Measurements from ENCODE around the gene LMTK2.

The LMTK2 gene

DNA sequence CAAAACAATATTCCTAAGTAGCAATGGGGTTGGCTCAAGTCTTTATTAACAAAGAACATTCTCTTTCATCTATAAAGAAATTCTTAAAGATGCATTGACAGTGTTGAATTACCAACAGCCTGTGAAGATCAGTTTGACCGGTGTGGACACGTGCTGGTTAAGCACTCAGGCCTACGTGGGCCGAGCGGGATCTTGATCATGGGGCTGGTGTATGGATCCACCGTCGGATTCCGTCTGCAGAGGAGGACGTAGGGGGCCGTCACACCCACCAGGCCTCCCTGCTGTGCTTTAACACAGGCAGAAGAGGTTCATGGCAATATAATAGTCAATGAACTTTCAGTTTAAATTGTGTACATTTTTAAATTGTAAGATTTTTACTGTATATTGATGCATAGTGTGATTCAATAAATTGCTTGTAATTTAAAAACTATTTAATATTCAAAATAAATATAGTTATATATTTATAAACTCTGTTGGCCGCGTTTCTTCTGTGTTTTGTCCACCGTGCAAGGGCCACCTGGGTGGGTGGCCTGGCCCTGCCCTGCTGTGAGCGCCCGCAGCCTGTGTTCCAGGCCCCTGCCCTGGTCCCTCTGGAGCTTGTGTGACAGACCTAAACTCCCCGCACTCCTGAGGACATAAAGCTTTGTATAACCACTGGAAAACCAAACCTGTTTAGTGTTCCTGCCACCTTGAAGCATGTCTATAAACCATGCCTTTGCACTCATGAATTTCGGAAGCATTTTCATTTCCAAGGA, 102.7 kb downstream of the LMTK2 start:
- in situ Hi-C loops (cut with MboI; ENCODE audit: low sequenced_read_pairs, unreplicated experiment) = no loop called here
- DNase-seq (ENCODE audit: low spot score) = no peak
- TF ChIP-seq, protein P1, sequence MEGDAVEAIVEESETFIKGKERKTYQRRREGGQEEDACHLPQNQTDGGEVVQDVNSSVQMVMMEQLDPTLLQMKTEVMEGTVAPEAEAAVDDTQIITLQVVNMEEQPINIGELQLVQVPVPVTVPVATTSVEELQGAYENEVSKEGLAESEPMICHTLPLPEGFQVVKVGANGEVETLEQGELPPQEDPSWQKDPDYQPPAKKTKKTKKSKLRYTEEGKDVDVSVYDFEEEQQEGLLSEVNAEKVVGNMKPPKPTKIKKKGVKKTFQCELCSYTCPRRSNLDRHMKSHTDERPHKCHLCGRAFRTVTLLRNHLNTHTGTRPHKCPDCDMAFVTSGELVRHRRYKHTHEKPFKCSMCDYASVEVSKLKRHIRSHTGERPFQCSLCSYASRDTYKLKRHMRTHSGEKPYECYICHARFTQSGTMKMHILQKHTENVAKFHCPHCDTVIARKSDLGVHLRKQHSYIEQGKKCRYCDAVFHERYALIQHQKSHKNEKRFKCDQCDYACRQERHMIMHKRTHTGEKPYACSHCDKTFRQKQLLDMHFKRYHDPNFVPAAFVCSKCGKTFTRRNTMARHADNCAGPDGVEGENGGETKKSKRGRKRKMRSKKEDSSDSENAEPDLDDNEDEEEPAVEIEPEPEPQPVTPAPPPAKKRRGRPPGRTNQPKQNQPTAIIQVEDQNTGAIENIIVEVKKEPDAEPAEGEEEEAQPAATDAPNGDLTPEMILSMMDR (IDR thresholded peaks at IDR 0.05; ENCODE audit: borderline replicate concordance, control extremely low read depth, extremely low read depth, insufficient read depth, missing control alignments) = no peak

DNA sequence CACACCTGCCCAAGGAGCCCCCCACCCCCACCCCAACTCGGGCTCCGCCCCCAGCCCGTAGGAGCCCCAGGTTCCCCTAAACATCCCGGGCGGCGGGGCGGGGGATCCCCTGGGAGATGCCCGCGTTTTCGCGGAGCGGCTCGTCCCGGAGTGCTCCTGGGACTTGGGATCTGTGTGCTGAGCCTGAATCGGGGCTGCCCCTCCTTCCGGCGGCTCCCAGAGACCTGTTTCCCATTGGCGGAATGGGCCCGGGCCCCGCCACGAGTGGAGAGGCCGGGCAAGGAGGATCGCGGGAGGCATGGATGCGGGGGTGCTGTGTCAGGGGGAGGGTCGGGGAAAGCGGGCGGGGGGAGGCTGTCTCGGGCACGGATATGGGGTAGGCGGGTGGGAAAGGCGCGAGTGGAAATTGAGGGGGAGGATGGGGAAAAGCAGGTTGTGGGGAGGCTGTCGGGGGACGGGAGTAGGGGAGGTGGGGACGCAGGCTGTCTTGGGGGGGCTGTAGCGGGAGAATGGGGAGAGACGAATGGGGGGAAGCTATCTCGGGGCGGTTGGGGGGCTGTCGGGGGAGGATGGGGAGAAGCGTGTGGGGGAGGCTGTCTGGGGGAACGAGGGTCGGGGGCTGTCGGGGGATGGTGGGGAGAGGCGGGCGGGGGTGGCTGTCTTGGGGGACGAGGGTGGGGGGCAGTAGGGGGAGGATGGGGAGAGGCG, 104.0 kb downstream of the LMTK2 start:
- DNase-seq (ENCODE audit: low spot score) = peak; percentile 43
- TF ChIP-seq, protein P1 (IDR thresholded peaks at IDR 0.05; ENCODE audit: borderline replicate concordance, control extremely low read depth, extremely low read depth, insufficient read depth, missing control alignments) = no peak
- in situ Hi-C loops (cut with MboI; ENCODE audit: low sequenced_read_pairs, unreplicated experiment) = no loop called here

DNA sequence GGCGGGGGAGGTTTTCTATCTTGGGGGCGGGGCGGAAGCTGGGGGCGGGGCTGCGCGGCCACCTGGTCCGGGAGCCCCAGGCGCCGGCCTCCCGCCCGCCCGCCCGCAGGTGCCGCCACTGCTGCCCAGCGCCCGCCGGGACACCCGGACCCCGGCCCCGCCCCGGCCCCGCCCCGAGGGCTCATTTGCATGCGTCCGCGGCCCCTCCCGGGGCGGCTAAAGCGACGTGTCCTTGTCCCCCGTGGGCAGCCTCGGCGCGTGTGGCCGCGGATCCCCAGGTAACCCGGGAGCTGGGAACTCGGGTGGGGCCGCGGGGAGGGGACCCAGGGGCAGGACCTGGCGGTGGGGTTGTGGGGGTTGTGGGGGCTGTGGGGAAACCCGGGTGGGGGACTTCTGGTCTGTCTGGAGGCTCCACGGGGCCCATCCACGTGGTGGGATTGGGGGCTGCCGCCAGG, 104.6 kb downstream of the LMTK2 start, which contains the start of gene BHLHA15:
Gene BHLHA15, plus strand, starts transcription at position 219 of the 455 bp plus-strand sequence. CDS start 871 bp downstream, outside the sequence.
- DNase-seq (ENCODE audit: low spot score) = peak; percentile 77
- TF ChIP-seq, protein P1 (IDR thresholded peaks at IDR 0.05; ENCODE audit: borderline replicate concordance, control extremely low read depth, extremely low read depth, insufficient read depth, missing control alignments) = no peak
- in situ Hi-C loops (cut with MboI; ENCODE audit: low sequenced_read_pairs, unreplicated experiment) = no loop called here

DNA sequence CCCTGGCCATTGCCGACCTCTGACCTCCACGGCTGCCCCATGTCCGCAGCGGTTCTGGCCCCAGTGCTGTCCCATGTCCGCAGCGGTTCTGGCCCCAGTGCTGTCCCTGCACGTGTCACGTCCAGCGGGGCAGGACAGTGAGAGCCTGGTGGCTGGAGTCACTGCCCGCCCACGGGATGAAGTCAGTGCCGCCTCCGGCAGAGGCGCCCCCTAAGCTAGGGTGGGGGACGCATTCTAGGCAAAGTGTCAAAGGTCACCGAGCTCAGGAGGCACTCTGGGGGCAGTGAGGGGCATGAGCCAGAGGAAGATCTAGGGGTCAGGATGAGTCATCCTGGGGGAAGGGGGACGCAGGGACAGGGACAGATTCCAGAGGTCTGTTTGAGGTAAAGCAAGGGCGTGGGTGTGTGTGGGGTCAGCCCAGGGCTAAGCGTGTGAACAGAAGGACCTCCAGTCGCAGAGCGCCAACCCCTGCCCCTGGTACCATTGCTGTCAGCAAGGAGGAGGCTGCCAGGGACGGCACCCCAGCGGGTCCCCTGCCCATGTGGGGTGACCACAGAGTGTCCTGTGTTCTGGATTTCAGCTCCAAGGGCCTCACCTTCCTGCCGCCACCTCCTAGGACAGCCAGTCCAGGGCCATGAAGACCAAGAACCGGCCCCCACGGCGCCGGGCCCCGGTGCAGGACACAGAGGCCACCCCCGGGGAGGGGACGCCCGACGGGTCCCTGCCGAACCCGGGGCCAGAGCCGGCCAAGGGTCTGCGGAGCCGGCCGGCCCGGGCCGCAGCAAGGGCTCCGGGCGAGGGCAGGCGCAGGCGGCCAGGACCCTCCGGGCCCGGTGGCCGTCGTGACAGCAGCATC, 105.2 kb downstream of the LMTK2 start:
- DNase-seq (ENCODE audit: low spot score) = peak; percentile 31
- in situ Hi-C loops (cut with MboI; ENCODE audit: low sequenced_read_pairs, unreplicated experiment) = no loop called here
- TF ChIP-seq, protein P1 (IDR thresholded peaks at IDR 0.05; ENCODE audit: borderline replicate concordance, control extremely low read depth, extremely low read depth, insufficient read depth, missing control alignments) = no peak

DNA sequence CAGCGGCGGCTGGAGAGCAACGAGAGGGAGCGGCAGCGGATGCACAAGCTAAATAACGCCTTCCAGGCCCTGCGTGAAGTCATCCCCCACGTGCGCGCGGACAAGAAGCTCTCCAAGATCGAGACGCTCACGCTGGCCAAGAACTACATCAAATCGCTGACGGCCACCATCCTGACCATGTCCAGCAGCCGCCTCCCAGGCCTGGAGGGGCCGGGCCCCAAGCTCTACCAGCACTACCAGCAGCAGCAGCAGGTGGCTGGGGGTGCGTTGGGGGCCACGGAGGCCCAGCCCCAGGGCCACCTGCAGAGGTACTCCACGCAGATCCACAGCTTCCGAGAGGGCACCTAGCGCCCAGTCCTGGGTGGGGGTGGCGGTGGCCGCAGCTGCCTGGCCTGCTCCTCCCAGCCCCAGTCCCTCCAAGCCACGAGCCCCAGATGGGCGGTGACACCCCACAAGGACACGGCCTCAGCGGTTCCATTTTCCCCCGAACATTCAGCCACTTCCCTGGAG, 105.9 kb downstream of the LMTK2 start:
- no peak for DNase-seq (ENCODE audit: low spot score)
- TF ChIP-seq, protein P1 (IDR thresholded peaks at IDR 0.05; ENCODE audit: borderline replicate concordance, control extremely low read depth, extremely low read depth, insufficient read depth, missing control alignments) = no peak
- in situ Hi-C loops (cut with MboI; ENCODE audit: low sequenced_read_pairs, unreplicated experiment) = no loop called here
